GM18517 (cell line): ENCODE results near the gene SLC25A25.
"Not testable (repeated sequence)": the region's sequence is repeated elsewhere in the genome, so short reads cannot be mapped to it uniquely, and the experiment has no call there.

Source experiments
- ATAC-seq: cut with Tn5 transposase; IDR thresholded peaks from one replicate; pipeline ENCODE4 v1.9.1; 2021; ENCODE audit warnings: mild to moderate bottlenecking, moderate library complexity; ENCODE audit not compliant: unreplicated experiment

Gene SLC25A25

GRCh38 chr9:128123451-128124080 is 55.5 kb downstream of the SLC25A25 start:
- no peak for ATAC-seq

GRCh38 chr9:128124451-128124850 is 56.4 kb downstream of the SLC25A25 start:
- no peak for ATAC-seq

- ATAC-seq = no peak
Measured at GRCh38 chr9:128124873-128125579, 57.0 kb downstream of the SLC25A25 start.

- ATAC-seq = no peak
Measured at GRCh38 chr9:128125580-128126354, 57.7 kb downstream of the SLC25A25 start.

- peak; percentile 42 for ATAC-seq
Measured at GRCh38 chr9:128127568-128127989, 59.5 kb downstream of the SLC25A25 start, which contains the start of gene PTGES2. Gene PTGES2, minus strand, starts transcription at chr9:128127729. Its CDS starts 12 bp downstream, at chr9:128127717.

GRCh38 chr9:128127990-128128835 is 60.2 kb downstream of the SLC25A25 start:
- peak; percentile 66 for ATAC-seq

- ATAC-seq = no peak
Measured at GRCh38 chr9:128128836-128129590, 61.0 kb downstream of the SLC25A25 start.

- not testable (repeated sequence) for ATAC-seq
Measured at GRCh38 chr9:128129976-128130590, 62.1 kb downstream of the SLC25A25 start.

GRCh38 chr9:128130651-128131050 is 62.6 kb downstream of the SLC25A25 start:
- ATAC-seq = not testable (repeated sequence)

- not testable (repeated sequence) for ATAC-seq
Measured at GRCh38 chr9:128131346-128131745, 63.3 kb downstream of the SLC25A25 start.

GRCh38 chr9:128132139-128132538 is 64.1 kb downstream of the SLC25A25 start:
- not testable (repeated sequence) for ATAC-seq

- ATAC-seq = not testable (repeated sequence)
Measured at GRCh38 chr9:128135561-128135960, 67.5 kb downstream of the SLC25A25 start.

GRCh38 chr9:128136816-128137793 is 69.1 kb downstream of the SLC25A25 start:
- ATAC-seq = no peak

- no peak for ATAC-seq
Measured at GRCh38 chr9:128138001-128138400, 70.0 kb downstream of the SLC25A25 start.

GRCh38 chr9:128139621-128140020 is 71.6 kb downstream of the SLC25A25 start:
- no peak for ATAC-seq

- no peak for ATAC-seq
Measured at GRCh38 chr9:128141604-128142003, 73.6 kb downstream of the SLC25A25 start.

GRCh38 chr9:128142061-128142460 is 74.0 kb downstream of the SLC25A25 start:
- ATAC-seq = no peak

GRCh38 chr9:128142596-128142995 is 74.6 kb downstream of the SLC25A25 start:
- no peak for ATAC-seq
